NCI-H446 treated with DMSO at 0.1 percent for 48 hours (cell line): ENCODE data around the gene SDK2.
"Not testable (repeated sequence)": the region's sequence is repeated elsewhere in the genome, so short reads cannot be mapped to it uniquely, and the experiment has no call there.

Source experiments
- DNase-seq: peaks from one replicate; lab custom pipeline; 2025; lab: John Stamatoyannopoulos, UW

Gene SDK2

GRCh38 chr17:73482251-73482716 is 162.0 kb downstream of the SDK2 start:
- DNase-seq, result no peak

GRCh38 chr17:73481676-73482075 is 162.6 kb downstream of the SDK2 start:
- DNase-seq, result peak; percentile 57

DNA sequence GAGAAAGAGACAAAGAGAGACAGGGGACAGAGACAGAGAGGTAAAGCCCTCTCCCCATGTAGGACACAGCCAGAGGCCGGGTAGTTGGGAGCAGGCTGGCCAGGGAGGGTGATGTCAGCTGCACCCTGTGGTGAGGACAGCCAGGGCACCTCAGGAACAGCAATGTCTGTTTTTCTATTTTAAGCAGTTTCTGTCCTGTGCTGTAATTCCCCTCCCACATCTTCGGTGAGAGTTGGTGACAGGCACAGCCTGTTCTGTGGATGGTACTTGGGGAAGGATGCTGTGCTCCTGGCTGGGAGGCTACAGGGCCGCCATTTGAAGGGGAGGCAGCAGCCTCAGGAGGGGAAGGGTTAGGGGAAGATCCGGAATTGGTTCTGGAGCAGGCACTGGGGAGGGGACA is 163.5 kb downstream of the SDK2 start:
- no peak for DNase-seq

DNA sequence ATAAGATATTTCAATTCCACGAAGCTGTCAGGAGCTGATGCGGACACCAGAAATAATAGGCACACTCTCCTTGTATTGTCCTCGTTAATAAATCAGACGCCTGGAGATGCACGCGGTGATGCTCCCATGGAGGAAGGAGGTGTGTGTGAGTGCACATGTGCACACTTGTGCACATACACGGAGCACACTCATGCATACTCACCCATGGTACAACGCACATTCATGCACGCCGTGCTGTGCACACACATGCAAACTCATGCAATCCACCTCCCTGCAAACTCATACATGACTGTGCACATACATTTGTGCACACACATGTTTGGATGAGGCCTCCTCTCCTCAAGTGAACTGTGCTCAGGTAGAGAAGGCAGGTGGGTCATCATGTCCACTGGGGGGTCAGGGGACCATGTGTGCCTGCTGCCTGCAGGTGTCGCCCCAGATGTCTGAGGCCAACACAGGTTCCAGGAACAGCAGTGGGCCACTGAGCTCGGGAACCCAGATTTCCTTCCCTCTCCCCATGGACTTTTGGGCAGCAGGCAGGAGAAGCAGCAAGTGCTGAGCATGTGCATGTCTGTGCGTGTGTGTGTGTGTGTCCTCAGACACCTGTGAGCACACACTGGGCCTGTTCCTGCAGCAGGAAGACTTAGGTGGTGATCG is 165.3 kb downstream of the SDK2 start:
- DNase-seq, result no peak

- DNase-seq, result no peak
Measured at GRCh38 chr17:73478334-73478733, 165.9 kb downstream of the SDK2 start.

DNA sequence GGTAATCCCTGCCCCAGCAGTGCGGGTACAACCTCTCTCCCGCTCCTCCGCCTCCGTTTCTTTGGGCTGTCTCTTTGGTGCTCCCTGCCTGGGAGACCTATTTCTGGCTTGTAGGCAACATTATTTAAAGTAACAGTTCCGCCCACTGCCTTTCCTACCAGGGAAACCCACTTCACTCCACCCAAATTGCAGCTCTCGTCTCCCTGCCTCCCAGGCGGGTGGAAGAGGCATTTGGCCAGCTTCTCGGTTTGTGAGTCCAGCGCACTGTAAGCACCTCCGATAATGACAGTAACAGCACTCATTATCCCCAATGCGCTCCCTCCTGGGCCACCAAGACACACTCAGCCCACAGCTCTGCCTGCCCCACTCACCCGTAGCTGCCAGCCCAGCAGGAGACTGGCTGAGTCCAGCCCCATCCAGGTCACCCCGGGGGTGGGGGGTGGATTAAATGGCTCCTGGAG is 167.3 kb downstream of the SDK2 start:
- no peak for DNase-seq

- DNase-seq, result no peak
Measured at GRCh38 chr17:73474370-73474988, 169.8 kb downstream of the SDK2 start.

- not testable (repeated sequence) for DNase-seq
Measured at GRCh38 chr17:73472715-73473114, 171.5 kb downstream of the SDK2 start.

DNA sequence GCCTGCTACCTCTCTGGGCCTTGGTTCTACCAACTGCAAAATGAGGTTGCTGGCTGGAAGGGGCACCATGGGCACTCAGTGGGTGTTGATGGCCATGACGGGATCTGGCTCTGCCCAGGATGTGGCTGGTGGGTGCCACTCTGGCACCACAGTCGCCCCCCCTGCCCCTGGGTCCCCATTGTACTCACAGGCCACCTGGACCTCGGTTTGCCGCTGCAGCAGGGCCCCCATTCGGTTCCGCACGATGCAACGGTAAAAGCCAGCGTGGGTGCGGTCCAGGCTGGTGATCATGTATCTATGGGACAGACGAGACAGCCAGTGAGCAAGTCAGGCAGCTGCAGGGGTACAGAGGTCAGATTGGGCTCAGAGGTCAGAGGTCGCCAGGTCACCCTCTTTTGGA is 172.3 kb downstream of the SDK2 start:
- no peak for DNase-seq

DNA sequence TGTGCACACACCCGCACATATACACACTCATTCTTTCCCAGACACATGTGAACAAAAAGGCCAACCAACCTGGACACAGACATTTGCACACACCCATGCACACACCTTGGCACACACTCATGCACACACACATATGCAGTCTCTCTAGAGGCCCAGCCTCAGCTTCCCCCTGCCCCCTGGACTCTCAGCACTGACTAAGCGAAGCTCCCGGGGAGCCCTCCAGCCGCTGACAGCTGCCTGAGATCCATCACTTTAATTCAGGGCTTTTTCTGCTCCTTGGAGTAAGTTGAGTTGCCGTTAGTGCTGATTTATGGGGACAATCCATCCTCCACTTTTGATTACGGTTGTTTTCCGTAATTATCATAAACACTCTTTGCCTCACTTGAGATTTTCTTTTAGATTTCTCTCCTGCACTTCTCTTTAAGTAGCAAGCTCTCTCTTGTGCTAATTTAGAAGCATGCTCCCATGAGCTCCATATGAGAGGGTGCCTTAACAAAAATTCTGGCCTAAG is 173.9 kb downstream of the SDK2 start:
- no peak for DNase-seq

GRCh38 chr17:73469311-73469710 is 174.9 kb downstream of the SDK2 start:
- no peak for DNase-seq

DNA sequence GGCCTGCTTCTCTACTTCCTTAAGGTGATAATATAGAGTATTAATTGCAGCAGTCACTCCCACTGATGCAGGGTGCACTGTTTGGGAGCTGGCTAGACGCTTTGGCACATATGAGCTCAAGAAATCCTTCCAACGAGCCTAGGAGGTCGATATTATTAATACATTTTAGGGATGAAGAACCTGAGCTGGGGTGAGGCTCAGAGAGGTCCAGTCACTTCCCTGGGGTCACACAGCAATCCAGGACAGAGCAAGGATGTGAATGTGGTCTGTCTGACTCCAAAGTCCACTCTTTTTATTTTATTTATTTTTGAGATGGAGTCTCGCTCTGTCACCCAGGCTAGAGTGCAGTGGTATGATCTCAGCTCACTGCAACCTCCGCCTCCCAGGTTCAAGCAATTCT is 176.0 kb downstream of the SDK2 start:
- DNase-seq, result no peak

GRCh38 chr17:73467651-73468050 is 176.6 kb downstream of the SDK2 start:
- no peak for DNase-seq

- no peak for DNase-seq
Measured at GRCh38 chr17:73466704-73467433, 177.4 kb downstream of the SDK2 start.

DNA sequence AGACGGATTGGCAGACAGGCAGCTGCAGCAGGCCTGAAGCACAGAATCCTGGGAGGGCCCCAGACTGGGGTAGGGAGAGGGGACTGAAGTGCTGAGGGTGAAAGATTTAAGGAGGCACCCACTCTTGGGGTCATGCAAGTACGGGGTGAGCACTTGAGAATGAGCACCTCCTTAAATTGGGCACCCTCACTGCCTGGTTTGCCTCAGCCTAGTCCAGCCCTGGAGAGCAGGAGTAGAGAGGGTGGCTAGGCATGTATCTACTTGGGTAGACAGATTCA is 178.4 kb downstream of the SDK2 start:
- no peak for DNase-seq

GRCh38 chr17:73465130-73465952 is 178.9 kb downstream of the SDK2 start:
- no peak for DNase-seq

GRCh38 chr17:73464447-73464846 is 179.8 kb downstream of the SDK2 start:
- no peak for DNase-seq

GRCh38 chr17:73463821-73464220 is 180.4 kb downstream of the SDK2 start:
- no peak for DNase-seq

- no peak for DNase-seq
Measured at GRCh38 chr17:73462823-73463222, 181.4 kb downstream of the SDK2 start.

DNA sequence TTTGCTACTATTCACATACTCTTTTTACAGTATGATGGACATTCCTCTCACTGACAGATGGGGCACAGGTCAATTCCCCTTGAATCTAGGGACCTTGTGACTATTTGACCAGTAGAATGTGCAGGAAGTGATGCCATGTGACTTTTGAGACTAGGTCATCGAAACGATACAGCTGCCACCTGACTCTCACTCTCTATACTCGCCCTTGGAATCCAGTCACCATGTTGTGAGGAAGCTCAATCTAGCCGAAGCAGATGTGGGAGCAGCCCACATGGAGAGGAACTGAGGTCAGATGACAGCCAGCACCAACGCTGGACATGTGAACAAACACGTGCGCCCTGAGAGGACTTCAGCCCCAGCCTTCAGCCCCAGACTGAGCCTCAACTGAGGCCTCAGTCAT is 184.3 kb downstream of the SDK2 start:
- no peak for DNase-seq

GRCh38 chr17:73455767-73456166 is 188.5 kb downstream of the SDK2 start:
- DNase-seq, result no peak

- no peak for DNase-seq
Measured at GRCh38 chr17:73455050-73455687, 189.1 kb downstream of the SDK2 start.
